HepG2 (cell line): ENCODE measurements around the gene DGCR8. TPM values are rescaled to one million over a fixed set of nuclear protein-coding genes. Genes with fewer than 3 reads are reported as not detected.

Source experiments
- AKAP8 ChIP-seq: sonication (generic); formaldehyde crosslinking; IDR thresholded peaks from 2 replicates; pipeline ENCODE4 v1.5.1; 2020; ENCODE audit warnings: mild to moderate bottlenecking, missing genetic modification reagents
- CBX5 ChIP-seq: sonication (generic); formaldehyde crosslinking; IDR thresholded peaks from 2 replicates; pipeline ENCODE4 v1.4.0; 2020; ENCODE audit warnings: missing genetic modification reagents, borderline replicate concordance
- DNMT1 ChIP-seq: sonication (generic); formaldehyde crosslinking; IDR thresholded peaks from 2 replicates; pipeline ENCODE4 v1.5.1; 2020; ENCODE audit warnings: mild to moderate bottlenecking, missing genetic modification reagents
- NAIF1 ChIP-seq: sonication (generic); formaldehyde crosslinking; IDR thresholded peaks from 2 replicates; pipeline ENCODE4 v1.5.0; 2020; ENCODE audit warnings: mild to moderate bottlenecking, missing genetic modification reagents, borderline replicate concordance
- U2AF1 ChIP-seq: fragments of 200-400 bp; formaldehyde crosslinking; optimal IDR thresholded peaks from 2 replicates; pipeline ENCODE3; 2017; ENCODE audit warnings: mild to moderate bottlenecking, low read depth, low read length
- YEATS4 ChIP-seq: sonication (generic); formaldehyde crosslinking; IDR thresholded peaks from 2 replicates; pipeline ENCODE4 v1.4.0; 2020; ENCODE audit warnings: missing genetic modification reagents, borderline replicate concordance
- ZC3H13 ChIP-seq: sonication (generic); formaldehyde crosslinking; IDR thresholded peaks from 2 replicates; pipeline ENCODE4 v1.8.1; 2023; ENCODE audit warnings: mild to moderate bottlenecking, missing genetic modification reagents, moderate library complexity
- ZNF253 ChIP-seq: sonication (generic); formaldehyde crosslinking; IDR thresholded peaks from 2 replicates; pipeline ENCODE4 v1.8.0; 2022; ENCODE audit warnings: mild to moderate bottlenecking, missing genetic modification reagents, borderline replicate concordance
- ZNF598 ChIP-seq: sonication (generic); formaldehyde crosslinking; IDR thresholded peaks from 2 replicates; pipeline ENCODE4 v1.5.1; 2020; ENCODE audit warnings: mild to moderate bottlenecking, missing genetic modification reagents, borderline replicate concordance
- ZNF660 ChIP-seq: sonication (generic); formaldehyde crosslinking; IDR thresholded peaks from 2 replicates; pipeline ENCODE4 v1.5.1; 2020; ENCODE audit warnings: mild to moderate bottlenecking, low read depth, missing genetic modification reagents, borderline replicate concordance
- ZNF709 ChIP-seq: sonication (generic); formaldehyde crosslinking; IDR thresholded peaks from 2 replicates; pipeline ENCODE4 v1.5.0; 2020; ENCODE audit warnings: mild to moderate bottlenecking, missing genetic modification reagents
- polyA plus RNA-seq, 8 experiments: library from polyadenylated mRNA; depleted of rRNA in 3 of 8; stranded (reverse) in 7 of 8; unstranded in 1 of 8; fragments of >200 nt; fragmentation: Illumina TruSeq in 4 of 8; extraction: Trizol in 4 of 8; gene quantifications; 2 replicates each; pipeline versions ENCODE4 v1.2.1 to v1.2.3, GENCODE V29; 2011 to 2016; ENCODE audit warnings: low read depth in 4 of 8, missing spikeins in 1 of 8, mixed read lengths in 1 of 8; ENCODE audit not compliant: insufficient read depth in 1 of 8
- total RNA-seq, 5 experiments: library from RNA; depleted of rRNA; stranded (reverse); fragments of >200 nt; fragmentation: Illumina TruSeq; extraction: Trizol; gene quantifications; 2 replicates each; pipeline ENCODE4 v1.2.3, GENCODE V29; 2016; ENCODE audit warnings: low read depth in 1 of 5
- TF ChIP-seq, protein P1 (sequence below): sonication (generic); formaldehyde crosslinking; IDR thresholded peaks from 2 replicates; pipeline ENCODE4 v1.4.0; 2020; ENCODE audit warnings: mild to moderate bottlenecking, missing genetic modification reagents
- TF ChIP-seq, protein P2 (sequence below): sonication (generic); formaldehyde crosslinking; IDR thresholded peaks from 2 replicates; pipeline ENCODE4 v1.4.0; 2020; ENCODE audit warnings: missing genetic modification reagents
- TF ChIP-seq, protein P3 (sequence below): IDR thresholded peaks from 2 replicates; pipeline ENCODE4 v1.6.1; 2016; ENCODE audit warnings: low read depth, missing genetic modification reagents, missing compliant biosample characterization

Gene DGCR8
- total and polyA plus RNA-seq, 2 of the 13 experiments (the other 11 are each of a cell fraction or from before 2014, with no cell fraction given) = 10.2 to 23.2 TPM

DNA sequence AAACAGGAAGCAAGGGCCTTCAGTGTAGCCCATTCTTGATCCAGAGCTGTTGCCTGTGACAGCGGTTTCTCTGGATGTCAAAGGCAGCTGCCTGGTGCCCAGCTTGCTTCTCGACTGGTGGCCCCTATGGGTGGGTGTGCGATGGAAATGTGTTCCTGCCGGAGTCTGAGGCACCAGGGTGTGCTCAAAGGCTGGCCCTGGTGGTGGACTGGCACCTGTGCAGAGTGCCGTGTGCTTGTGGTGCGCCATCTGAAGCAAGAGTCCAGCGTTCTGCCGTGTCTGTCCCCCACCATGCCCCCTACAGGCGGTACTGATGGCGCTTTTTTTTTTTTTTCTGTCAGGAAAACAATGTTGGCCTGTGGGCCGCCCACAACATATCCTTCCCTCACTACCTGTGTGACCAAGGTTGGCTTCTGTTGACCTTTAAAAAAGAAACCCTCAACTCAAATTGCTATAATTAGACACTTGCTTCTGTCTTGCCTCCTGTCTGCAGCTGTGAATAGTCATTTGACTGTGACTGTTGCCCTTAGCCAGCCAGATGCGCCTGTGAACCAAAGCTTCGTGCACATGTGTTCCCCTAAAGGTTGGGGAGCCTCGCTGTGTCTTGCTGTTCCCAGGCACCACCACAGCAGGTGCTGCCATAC is 31.1 kb downstream of the DGCR8 start (continued):
- TF ChIP-seq, protein P1, sequence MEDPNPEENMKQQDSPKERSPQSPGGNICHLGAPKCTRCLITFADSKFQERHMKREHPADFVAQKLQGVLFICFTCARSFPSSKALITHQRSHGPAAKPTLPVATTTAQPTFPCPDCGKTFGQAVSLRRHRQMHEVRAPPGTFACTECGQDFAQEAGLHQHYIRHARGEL = no peak
- TF ChIP-seq DNMT1 (CRISPR knock-in tag) = no peak
- TF ChIP-seq ZNF253 (CRISPR knock-in tag) = no peak
- TF ChIP-seq, protein P2, sequence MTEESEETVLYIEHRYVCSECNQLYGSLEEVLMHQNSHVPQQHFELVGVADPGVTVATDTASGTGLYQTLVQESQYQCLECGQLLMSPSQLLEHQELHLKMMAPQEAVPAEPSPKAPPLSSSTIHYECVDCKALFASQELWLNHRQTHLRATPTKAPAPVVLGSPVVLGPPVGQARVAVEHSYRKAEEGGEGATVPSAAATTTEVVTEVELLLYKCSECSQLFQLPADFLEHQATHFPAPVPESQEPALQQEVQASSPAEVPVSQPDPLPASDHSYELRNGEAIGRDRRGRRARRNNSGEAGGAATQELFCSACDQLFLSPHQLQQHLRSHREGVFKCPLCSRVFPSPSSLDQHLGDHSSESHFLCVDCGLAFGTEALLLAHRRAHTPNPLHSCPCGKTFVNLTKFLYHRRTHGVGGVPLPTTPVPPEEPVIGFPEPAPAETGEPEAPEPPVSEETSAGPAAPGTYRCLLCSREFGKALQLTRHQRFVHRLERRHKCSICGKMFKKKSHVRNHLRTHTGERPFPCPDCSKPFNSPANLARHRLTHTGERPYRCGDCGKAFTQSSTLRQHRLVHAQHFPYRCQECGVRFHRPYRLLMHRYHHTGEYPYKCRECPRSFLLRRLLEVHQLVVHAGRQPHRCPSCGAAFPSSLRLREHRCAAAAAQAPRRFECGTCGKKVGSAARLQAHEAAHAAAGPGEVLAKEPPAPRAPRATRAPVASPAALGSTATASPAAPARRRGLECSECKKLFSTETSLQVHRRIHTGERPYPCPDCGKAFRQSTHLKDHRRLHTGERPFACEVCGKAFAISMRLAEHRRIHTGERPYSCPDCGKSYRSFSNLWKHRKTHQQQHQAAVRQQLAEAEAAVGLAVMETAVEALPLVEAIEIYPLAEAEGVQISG = no peak
- TF ChIP-seq ZNF660 (CRISPR knock-in tag) = no peak
- TF ChIP-seq, protein P3, sequence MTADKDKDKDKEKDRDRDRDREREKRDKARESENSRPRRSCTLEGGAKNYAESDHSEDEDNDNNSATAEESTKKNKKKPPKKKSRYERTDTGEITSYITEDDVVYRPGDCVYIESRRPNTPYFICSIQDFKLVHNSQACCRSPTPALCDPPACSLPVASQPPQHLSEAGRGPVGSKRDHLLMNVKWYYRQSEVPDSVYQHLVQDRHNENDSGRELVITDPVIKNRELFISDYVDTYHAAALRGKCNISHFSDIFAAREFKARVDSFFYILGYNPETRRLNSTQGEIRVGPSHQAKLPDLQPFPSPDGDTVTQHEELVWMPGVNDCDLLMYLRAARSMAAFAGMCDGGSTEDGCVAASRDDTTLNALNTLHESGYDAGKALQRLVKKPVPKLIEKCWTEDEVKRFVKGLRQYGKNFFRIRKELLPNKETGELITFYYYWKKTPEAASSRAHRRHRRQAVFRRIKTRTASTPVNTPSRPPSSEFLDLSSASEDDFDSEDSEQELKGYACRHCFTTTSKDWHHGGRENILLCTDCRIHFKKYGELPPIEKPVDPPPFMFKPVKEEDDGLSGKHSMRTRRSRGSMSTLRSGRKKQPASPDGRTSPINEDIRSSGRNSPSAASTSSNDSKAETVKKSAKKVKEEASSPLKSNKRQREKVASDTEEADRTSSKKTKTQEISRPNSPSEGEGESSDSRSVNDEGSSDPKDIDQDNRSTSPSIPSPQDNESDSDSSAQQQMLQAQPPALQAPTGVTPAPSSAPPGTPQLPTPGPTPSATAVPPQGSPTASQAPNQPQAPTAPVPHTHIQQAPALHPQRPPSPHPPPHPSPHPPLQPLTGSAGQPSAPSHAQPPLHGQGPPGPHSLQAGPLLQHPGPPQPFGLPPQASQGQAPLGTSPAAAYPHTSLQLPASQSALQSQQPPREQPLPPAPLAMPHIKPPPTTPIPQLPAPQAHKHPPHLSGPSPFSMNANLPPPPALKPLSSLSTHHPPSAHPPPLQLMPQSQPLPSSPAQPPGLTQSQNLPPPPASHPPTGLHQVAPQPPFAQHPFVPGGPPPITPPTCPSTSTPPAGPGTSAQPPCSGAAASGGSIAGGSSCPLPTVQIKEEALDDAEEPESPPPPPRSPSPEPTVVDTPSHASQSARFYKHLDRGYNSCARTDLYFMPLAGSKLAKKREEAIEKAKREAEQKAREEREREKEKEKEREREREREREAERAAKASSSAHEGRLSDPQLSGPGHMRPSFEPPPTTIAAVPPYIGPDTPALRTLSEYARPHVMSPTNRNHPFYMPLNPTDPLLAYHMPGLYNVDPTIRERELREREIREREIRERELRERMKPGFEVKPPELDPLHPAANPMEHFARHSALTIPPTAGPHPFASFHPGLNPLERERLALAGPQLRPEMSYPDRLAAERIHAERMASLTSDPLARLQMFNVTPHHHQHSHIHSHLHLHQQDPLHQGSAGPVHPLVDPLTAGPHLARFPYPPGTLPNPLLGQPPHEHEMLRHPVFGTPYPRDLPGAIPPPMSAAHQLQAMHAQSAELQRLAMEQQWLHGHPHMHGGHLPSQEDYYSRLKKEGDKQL (CRISPR knock-in tag) = no peak
- no peak for TF ChIP-seq ZNF598 (CRISPR knock-in tag)
- no peak; the same call in 1 of the 2 replicates for TF ChIP-seq AKAP8 (CRISPR knock-in tag)
- TF ChIP-seq YEATS4 (CRISPR knock-in tag) = 0 out of 2 replicates have a peak, but pooled peaks have one; percentile 25
- TF ChIP-seq CBX5 (CRISPR knock-in tag) = no peak
- 0 out of 2 replicates have a peak, but pooled peaks have one; percentile 24 for TF ChIP-seq ZC3H13
- no peak for TF ChIP-seq ZNF709 (CRISPR knock-in tag)
- 0 out of 2 replicates have a peak, but pooled peaks have one; percentile 22 for TF ChIP-seq NAIF1 (CRISPR knock-in tag)
- peak; percentile 55 for TF ChIP-seq U2AF1
- TF ChIP-seq, all 625 proteins: peak for 19
